ENCODE data around the gene TYW5.

The TYW5 gene, protein sequence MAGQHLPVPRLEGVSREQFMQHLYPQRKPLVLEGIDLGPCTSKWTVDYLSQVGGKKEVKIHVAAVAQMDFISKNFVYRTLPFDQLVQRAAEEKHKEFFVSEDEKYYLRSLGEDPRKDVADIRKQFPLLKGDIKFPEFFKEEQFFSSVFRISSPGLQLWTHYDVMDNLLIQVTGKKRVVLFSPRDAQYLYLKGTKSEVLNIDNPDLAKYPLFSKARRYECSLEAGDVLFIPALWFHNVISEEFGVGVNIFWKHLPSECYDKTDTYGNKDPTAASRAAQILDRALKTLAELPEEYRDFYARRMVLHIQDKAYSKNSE

DNA sequence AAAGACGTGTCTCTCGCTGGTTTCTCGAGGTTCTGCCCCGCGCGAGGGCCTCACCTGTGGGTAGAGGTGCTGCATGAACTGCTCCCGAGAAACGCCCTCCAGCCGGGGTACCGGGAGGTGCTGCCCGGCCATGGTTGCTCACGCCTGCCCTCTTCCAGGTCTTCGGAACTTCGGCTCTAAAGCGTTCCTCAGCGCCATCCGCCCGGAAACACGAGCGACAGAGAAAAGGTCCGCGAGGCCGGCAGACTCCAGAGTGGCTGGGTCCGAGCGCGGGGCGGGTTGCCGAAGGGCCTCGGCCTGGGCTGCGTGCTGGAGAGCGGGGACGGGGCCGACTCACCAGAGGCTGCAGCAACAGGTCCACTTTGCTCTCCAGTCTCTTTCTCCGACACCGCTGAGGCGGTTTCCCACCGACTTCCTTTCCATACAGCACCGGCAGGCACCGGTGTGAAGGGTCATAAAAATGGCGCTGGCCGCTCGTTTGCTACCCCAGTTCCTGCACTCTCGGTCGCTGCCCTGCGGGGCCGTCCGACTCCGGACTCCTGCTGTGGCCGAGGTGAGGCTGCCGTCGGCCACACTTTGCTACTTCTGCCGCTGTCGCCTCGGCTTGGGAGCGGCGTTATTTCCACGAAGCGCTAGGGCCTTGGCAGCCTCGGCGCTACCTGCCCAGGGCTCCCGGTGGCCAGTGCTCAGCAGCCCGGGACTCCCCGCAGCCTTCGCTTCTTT lies at the start of gene TYW5, which contains the start of gene MAIP1:
Gene TYW5 (minus strand): TSS at position 153 of the 723 bp plus-strand sequence. CDS start 21 bp downstream, at position 132.
Gene MAIP1 (plus strand): TSS at position 244 of the 723 bp plus-strand sequence. CDS start 217 bp downstream, at position 461.
- DNase-seq = peak; percentile 85

DNA sequence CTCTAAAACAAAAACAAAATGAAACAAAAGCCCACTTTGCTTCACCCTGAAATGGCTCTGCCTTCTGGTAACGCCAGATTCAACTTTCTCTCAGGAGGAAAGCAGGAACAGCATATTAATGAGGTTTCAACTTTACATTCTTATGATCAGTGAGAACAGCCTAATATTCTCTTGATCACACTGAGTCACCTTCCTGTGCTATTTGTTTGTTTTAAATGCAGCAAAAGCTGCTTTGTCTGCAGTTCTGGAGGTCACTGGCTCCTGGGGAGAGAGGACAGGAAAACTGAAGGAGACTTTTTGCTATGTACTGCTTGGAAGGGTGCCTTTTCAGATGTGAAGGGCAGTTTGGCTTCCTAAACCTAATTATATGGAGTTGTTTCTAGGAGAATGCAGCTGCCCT lies 48.2 kb upstream of the TYW5 start:
- no peak for DNase-seq

DNA sequence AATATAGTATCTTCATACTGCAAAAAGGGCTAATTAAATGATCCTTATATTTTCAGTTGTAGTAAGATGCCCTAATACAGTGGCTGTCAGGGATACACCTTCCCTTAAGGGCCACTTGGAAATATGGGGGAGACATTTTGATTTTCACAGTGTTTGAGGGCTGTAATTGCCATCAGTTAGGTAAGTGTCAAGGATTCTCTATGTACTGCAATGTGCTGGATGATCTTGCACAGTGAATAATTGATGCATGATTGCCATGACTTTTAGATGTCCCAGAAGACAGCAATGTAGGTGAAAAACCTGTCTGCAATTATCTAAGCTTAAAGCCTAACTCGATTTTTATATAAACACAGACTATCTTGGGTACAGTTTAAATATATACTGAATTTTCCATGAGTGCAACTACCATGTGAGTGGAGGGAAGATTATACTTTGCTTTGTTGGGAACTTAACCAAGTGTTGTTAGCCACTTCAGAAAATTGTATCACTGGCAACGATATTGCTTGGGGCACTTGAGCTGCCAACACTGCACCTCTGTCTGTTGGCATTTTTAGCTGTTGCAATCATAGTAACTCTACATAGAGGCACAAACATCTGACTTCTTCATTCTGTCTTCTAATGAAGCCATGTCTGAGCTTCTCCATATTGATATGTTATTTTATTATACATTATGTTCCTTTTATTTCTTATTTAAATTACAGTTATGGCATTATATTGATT lies 45.3 kb upstream of the TYW5 start:
- DNase-seq = no peak

DNA sequence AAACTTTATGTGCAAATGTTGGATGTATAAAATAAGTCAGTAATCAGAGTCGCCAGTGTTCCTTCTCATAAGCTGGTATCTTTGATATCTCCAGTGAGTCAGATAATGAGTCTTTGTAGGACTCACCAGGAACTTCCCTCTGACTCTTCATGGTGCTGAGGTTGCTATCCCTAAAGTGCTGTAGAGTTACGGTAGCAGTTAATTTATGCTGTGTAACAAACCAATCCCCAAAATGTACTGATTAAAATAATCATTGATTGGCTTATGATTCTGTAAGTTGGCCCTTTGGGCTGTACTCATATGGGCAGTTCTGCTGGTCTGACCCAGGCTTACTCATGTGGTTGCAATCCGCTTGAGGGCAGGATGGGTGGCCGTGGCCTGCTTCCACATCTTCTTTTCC lies 43.9 kb upstream of the TYW5 start:
- DNase-seq = no peak

DNA sequence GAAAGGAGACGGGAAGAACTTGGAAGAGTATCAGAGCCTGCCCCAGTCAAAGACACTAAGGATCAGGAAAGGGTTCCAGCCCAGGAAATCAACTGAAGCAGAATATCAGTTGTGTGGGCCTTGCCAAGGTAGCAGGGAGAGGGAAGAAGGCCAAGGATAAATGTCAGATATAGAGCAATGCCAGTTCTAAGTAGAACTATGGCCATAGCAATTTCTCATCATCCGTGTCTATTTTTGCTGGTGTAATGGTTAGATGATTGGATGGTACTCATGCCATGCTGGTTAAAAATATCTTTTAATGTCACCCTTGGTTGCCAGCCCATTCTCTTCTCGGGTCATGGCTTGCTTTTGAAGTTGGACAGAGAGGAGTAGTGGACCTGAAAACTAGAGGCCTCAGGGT lies 42.0 kb upstream of the TYW5 start:
- DNase-seq = no peak

DNA sequence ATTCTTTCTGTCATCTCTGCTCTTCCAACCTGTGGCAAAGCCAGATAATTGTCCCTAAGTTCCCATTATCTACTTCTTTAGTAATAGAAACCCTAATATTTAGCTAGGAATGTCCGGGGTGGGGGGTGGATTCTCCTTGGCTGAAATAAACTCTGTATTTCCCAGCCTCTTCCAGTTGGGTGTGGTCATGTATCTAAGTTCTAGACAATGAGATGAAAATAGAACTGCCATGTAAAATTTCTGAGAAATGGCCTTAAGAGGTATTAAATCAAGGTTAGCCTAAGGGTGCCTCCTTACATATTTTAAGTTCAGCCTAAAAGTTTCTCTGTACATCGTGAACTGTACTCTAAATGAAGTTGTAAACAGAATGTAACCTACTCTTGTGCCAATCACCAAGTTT lies 39.6 kb upstream of the TYW5 start:
- DNase-seq = no peak

DNA sequence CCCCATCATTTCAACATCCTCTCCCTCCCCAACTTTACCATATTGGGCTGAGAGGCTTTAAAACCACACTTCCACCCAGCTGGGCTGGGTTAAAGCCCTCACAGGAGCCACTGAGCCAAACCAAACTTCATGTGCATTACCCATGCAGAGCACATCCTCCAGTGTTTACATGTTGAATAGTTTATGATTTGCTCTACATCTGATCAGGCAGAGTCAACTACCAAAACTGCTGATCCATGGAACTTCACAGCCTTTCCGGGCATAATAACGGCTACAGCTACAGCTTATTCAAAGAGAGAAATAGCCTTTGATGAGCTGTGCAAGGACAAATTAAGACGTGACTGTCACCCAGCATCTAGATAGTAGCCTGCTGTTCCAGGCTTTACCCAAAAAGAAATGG lies 39.1 kb upstream of the TYW5 start:
- no peak for DNase-seq

DNA sequence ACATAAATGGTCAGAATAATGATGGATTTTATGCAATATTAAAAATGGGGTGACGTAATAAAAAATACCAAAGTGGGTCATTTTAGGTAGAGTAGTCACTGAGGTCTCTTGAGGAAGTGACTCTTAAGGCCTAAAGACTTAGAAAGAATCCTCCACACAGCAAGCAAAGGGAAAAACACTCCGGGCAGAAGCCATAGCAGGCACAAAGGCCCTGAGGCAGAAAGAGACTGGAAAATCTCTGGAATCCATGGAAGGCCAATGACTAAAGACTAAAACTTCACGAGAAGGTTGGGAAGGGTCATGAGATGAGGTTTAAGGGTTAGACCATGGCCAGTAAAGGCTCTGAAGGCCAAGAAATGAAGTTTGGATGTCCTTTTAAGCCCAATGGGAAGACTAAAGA lies 37.0 kb upstream of the TYW5 start:
- DNase-seq = no peak

DNA sequence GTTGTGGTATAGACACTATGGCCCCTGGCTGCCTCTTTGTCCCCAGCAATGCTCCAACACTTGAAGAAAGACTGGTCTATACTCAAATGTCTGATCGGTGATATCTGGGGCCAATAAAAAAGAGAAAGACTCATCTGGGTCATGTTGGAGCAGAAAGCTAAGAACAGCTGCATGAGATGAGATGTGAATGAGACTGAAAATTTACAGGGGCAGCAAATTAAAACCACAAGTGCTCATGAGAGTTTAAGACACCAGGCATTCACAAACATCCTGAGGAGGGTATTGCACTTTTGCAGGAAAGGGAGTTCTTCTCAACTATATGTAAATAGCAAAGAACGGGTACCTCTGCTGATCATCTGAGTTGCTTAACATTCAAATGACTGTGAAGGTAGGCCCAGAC lies 36.4 kb upstream of the TYW5 start:
- no peak for DNase-seq

DNA sequence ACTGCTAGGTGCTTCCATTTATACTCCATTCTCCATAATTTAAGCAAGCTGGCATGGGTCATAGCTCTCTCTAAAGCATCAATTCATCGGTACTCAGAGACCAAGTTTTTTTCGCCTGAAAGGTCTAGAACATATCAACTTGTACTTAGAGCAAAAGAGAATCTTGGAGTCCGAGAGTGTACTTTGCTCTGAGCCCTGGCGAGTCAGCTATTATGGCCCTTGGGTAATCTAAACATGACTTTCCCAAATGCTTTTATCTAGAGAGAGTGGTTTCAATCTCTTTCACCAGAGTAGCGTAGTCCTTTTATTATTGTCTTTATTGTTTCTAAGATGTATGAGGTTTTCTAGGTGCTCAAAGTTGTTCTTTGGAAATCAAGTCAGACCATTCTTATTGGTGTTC lies 34.5 kb upstream of the TYW5 start:
- no peak for DNase-seq

DNA sequence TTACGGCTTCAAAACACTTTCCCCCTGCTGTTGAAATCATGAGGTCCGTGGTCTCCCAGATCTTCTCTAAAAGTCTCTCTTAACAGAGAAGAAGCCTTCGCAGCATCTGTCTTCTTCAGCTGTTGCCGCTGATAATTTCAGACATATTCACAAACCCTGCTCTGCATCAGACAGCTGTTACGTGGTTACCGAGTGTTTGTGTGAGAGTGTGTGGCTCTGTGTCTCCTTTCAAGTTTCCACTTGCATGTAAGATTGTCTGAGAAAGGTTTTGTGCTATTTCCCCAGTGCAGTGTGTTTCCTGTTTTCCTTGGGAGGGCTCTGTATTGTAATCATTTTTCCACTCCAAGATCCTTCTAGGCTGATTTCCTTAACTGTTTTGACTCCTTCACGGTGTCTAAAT lies 32.9 kb upstream of the TYW5 start:
- DNase-seq = no peak

DNA sequence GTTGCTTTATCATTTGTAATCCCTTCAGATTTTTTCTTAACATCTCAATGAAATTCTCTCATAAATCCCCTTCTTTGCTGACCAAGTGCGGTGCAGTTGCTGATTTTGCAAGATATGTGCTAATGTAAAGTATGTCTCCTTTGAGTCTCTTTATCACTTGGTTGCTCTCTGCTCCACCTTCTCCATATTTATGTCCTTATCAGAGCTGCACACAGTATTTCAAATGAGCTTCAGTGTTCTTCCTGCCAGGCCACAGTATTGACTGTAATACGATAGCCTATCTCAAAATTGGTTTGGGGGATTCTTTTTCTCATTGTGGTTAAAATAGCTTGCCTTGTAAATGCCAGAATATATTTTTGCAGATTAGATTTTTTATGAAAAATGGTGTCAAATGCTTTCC lies 32.3 kb upstream of the TYW5 start:
- no peak for DNase-seq

DNA sequence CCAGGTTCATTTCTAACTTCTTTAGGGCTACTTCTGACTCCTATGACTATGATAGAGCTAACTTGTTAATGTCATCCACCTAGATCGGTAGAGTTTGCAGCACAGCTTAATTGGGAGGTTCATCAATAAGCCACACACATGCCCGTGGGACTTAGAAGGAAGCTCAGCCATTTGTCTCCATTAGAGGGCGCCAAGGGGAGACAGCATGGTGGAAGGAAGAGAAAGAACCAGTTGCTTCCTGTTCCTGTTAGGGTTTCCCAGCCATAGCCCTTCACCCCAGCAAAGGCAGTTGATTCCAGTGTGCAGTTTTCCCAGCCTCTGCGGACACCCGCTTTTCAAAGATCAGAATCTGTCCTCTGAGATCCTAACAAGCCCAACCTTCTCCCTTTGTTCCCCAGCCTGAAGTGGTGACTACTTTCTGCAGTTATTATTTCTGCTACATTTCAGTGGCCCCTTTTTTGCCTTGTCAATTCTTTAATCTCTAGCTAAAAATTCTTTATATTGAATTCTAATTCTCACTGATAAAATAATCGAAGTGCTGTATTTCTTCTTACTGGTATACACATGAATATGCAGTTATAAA lies 30.4 kb upstream of the TYW5 start:
- DNase-seq = peak; percentile 29

DNA sequence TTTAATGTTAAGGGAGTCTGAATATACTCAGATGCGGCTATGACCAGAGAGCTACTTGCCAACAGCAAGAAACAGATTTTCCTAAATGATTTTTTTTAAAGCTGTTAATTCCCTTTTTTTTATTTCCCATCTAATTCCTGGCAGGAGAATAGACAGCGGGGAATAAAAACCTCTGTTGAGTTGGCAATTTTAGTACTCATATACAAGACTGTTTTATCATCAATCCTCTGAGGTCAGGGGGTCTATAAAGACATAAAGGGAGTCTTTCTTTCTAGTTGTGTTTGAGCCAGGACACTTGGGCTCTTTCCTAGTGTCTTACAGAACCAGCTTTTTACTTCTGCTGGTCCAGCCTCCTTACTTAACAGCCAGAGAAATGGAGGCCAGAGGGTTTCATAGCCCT lies 29.5 kb upstream of the TYW5 start:
- no peak for DNase-seq

DNA sequence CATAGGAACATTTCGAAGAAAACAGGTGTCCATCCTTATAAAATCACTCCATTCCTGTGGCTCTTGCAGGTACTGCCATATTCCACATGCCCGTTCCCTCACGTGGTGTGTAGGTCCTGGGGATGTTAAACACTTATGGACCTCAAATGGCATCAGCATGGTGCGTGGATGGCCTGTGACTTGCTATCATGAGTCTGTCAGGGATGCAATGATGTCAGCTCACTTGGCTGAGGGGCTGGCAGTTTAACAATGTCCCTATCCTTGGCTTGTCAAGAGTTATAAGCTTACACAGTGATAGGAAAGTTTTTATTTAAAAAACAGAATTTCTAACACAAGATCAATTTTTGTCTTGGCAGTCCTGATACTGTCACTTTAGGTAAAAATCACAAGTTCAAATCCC lies 28.9 kb upstream of the TYW5 start:
- DNase-seq = no peak

DNA sequence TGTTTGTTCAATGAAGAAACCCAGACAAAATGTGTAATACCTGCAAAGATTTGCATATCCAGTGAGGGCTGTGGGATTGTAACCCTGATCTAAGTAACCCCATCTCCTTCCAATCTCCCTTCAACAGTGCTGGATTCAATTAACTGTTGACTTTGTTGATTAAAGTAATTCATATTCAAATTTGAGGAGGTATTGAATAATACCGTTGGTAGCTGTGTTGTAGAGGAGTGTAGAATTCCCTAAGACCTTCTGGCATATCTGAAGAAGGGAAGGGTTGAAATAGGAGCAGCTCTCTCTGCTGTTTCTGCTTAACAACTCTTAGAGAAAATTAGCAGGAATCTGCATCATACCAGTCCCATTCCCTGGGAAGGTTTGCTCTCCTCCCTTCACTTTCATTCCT lies 28.2 kb upstream of the TYW5 start:
- no peak for DNase-seq

DNA sequence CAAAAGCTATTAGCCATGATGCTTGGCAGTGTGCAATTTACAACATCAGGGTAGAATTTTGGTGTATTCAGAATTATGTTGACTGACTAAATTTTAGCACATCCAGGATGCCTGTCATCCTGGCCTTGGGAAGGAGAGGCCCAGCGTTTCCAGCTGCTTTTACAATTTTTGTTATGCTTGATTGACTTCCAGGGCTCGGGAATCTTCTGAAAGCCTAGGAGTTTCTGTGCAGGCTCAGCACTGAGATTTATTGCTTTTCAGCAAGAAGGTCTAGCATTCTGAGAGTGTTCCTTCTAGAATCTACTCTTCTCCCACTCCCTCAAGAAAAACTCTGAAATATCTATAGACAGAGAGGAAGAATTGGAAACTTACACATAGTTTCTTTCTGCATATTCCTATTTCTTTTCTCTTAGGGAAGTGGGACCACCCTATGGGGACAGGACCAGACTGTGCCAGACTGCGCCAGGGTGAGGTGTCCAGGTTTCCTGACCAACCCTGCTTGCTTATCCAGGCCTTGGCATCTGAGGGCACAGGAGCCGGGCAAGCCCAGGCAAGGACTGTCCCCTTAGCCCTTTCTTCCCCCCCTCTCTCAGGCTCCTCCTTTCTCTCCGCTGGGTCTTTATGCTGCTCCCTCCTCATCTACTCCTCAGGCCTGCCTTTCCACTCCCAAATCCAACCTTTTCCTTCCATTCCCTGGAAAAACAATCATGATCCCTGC lies 27.0 kb upstream of the TYW5 start:
- no peak for DNase-seq

DNA sequence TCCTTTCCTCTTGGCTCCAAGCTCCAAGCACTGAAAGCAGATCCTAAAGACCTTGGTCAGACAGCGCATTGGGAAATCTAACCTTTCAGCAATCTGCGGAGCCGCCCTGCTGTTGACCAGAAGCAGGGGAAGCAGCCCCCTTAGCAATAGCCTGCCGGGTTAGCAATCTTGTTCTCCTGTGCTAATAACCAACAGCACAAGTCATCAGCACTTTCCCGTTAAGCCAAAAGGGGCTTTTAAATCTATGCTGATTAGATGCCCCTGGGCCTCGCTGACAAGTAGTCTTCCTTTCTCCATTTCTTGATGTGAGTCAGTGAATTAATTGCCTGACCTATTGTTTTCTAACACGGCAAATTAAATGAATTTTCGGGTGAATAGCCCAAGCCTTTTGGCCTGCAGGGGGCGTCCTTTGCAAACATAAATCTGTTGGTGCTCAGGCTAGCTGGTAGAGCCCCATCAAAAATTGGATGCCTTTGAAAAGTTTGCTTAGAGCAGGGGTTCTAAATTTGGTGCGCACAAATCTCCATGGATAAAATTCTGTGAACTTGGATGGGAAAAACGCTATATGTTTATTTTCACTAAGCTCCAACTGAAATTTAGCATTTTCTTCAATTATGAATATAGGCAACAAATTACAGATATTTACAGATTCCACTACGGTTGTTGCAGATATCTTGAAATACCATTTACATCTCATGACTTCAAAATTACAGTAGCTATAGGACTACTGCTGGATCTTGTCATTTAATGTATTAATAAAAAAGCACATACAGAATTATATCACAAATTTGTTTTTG lies 24.7 kb upstream of the TYW5 start:
- DNase-seq = peak; percentile 82

DNA sequence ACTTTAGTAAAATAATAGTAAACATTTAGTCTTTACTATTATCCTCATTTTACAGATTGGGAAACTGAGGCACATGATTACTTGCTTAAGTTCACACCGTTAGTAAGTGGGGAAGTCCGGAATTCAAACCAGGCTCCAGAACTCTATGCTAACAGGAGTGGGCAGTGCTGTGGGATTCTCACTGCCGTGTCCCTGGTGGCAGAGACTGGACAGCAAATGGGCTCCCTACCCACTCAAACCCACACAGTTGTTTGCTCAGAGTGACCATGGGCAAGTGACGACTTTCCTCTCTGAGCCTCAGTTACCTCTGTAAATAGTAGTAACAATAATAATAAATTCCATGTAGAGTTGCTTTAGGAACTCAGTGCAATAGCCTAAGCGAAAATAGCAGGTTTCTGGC lies 24.1 kb upstream of the TYW5 start:
- no peak for DNase-seq

DNA sequence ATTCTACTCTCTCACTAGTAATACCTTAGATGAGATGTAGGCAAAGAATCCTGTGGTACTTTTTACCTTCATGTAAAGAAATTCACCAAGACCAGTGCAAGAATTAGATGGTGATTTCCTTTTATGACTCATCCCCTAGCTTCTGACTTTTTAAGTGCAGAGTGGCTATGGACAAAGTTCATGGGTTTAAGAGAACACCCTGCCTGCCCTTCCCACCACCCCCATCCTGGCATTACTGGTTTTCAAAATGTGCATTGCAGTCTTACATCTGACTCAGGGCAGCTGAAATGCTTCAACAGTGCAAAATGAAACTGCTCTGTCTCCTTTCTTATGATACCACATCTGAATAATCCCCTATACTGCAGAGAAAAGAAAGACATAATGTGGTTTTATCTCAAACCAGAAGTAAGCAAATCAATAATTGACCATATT lies 22.7 kb upstream of the TYW5 start:
- DNase-seq = no peak

DNA sequence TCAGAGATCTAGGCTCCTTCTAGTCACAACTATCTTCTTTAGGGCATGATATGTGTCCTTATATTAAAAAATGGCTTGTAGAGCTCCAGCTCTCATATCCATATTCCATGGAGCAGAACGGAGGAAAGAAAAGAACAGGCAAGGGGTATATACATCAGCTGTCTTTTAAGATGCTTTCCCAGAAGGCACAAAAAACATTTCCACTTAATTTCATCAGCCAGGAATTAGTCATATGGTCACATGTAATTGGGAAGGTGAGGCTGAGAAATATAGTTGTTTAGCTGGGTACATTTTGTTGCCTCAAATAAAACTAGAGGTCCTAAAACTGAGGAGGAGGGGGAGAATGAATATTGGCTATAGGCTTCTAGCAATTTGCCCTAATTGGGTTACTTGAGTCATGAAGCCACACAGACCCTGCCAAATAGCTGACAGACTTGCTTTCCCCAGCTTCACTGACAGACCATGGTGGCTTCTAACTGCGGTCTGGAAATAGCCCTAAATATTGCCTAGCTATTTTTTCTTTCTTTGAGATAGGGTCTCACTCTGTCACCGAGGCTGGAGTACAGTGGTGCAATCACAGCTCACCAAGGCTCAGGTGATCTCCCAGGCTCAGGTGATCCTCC lies 20.1 kb upstream of the TYW5 start:
- no peak for DNase-seq

Data from activated T-cell treated with anti-CD3 and anti-CD28 coated beads, Interleukin-2, amount 50 U/mL, for 1 hour (primary cell).